ENCODE measurements around the gene MPZL1. TPM values are rescaled to one million over a fixed set of nuclear protein-coding genes. Genes with fewer than 3 reads are reported as not detected.

The MPZL1 gene
- total RNA-seq, 2 donors from 2014 or later: 17.2 to 20.9 TPM

DNA sequence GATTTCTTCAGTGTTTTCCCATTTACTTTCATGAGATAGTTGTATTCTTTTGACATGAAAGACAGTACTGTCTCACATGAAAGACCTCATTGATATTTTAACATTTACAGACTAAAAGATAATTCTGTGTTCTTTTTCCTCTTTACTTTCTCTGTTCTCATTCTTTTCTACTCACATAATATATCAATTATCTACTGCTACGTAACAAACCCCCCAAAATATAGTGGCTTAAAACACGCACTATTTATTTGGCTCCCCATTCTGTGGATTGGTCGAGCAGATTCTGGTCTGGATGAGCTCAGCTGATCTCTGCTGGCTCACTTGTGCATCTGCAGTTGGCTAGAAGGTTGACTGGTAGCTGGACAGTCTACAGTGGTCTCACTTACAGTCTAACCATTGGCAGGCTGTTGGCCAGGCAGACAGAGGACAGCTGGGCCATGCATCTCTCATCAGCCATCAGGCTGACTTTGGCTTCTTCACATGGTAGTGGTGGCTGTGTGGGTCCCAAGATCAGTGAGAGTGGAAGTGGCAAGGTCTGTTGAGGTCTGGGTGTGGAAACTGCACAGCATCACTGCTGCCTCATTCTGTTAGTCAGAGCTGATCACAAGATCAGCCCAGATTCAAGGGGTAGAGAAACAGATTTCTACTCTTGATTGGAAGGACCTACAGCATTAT, 63.2 kb downstream of the MPZL1 start:
- Mint-ChIP-seq H3K27ac (no peak overlapping the region), H3K9me3 (peaks cover 0 to 6% of the 10 kb centered on the region in 2 donors)
- ATAC-seq (replicated peaks in 1 of 2): peak; percentile 62 to 76

DNA sequence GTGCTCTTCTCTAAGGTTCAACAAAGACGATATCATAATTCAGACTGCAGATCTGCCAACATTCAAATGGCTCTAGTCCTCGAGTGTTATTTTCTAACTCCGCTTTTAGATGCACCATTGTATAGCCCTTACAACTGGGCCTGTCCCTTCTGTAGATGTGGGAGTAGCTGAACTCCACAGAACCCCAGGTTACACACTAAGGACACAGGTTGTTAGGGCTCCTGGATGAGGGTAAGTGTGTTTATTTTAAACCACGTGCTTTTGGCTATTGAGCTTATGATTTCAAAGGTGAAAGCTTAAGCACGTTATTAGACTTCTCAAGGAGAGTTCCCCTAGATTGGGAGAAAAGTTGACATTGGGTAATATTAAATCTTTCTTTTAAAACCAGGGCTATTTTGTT, 64.7 kb downstream of the MPZL1 start:
- Mint-ChIP-seq H3K27me3 (ENCODE audit: low read depth) (no peaks in the 10 kb centered on the region), H3K36me3 (ENCODE audit: insufficient read depth in 2 of 2) (peaks cover 2 to 7% of the 10 kb centered on the region in 2 donors), H3K4me1 (ENCODE audit: low read depth) (no peaks in the 10 kb centered on the region), H3K27ac (no peak overlapping the region), H3K4me3 (no peak overlapping the region), H3K9me3 (no peaks in the 10 kb centered on the region)
- DNase-seq: no peak
- no peak for ATAC-seq (replicated peaks in 1 of 2)

More for the DNA sequence above, 63.2 kb downstream of the MPZL1 start:
- Mint-ChIP-seq H3K27me3 (ENCODE audit: low read depth) (no peaks in the 10 kb centered on the region), H3K4me1 (ENCODE audit: low read depth) (no peaks in the 10 kb centered on the region), H3K36me3 (ENCODE audit: insufficient read depth in 2 of 2) (peaks cover 2 to 9% of the 10 kb centered on the region in 2 donors), H3K4me3 (no peak overlapping the region)
- no peak for DNase-seq

DNA sequence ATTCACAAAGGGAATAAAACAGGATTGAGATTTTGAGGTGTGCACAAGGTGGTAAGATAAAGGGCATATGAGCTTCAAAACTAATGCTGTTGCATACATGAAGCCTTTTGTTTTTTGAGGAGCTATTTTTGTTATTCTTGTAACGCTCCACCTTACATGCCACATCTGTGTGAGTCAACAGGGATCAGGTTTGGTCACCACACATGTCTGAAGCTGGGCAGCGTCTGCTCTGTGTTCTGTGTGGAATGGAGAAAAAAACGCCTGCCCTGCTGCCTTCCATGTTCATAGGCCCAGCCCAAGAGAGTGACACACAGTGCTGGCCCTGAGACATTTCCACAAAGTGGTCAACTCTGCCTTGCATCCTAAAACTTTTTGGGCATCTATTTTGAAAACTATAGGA, 67.7 kb downstream of the MPZL1 start:
- peaks cover 3% of the 10 kb centered on the region for H3K4me1 Mint-ChIP-seq (ENCODE audit: low read depth)
- DNase-seq: no peak
- no peaks in the 10 kb centered on the region for H3K27me3 Mint-ChIP-seq (ENCODE audit: low read depth)
- peaks cover 2 to 5% of the 10 kb centered on the region in 2 donors for H3K36me3 Mint-ChIP-seq (ENCODE audit: insufficient read depth in 2 of 2)
- no peak overlapping the region for H3K4me3 Mint-ChIP-seq
- no peak overlapping the region for H3K27ac Mint-ChIP-seq
- peak in 1 of 2 donors; percentile 15 for ATAC-seq (replicated peaks in 1 of 2)
- no peaks in the 10 kb centered on the region for H3K9me3 Mint-ChIP-seq

DNA sequence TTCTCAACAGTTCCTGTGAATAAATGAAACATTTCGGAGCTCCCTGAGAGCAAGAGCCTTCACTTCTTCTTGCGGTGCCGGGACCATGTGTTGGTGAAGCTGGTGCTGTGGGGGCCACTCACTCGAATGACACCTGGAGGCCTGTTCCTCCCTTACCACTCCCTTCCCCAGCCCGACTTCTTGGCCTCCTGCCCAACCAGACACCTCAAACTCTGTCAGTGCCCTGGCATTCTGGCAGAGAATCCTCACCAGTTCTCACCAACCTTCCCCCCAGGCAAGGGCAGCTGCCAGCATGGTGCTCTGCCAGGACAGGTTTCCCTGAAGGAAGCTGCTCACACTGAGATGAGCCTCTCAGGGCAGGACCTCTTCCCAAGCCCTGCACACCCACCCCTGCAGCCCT, 68.3 kb downstream of the MPZL1 start:
- DNase-seq: no peak
- Mint-ChIP-seq H3K27ac (no peak overlapping the region), H3K27me3 (ENCODE audit: low read depth) (no peaks in the 10 kb centered on the region), H3K4me3 (no peak overlapping the region), H3K36me3 (ENCODE audit: insufficient read depth in 2 of 2) (peaks cover 2 to 3% of the 10 kb centered on the region in 2 donors), H3K9me3 (no peaks in the 10 kb centered on the region), H3K4me1 (ENCODE audit: low read depth) (peaks cover 3% of the 10 kb centered on the region)
- ATAC-seq (replicated peaks in 1 of 2): no peak

DNA sequence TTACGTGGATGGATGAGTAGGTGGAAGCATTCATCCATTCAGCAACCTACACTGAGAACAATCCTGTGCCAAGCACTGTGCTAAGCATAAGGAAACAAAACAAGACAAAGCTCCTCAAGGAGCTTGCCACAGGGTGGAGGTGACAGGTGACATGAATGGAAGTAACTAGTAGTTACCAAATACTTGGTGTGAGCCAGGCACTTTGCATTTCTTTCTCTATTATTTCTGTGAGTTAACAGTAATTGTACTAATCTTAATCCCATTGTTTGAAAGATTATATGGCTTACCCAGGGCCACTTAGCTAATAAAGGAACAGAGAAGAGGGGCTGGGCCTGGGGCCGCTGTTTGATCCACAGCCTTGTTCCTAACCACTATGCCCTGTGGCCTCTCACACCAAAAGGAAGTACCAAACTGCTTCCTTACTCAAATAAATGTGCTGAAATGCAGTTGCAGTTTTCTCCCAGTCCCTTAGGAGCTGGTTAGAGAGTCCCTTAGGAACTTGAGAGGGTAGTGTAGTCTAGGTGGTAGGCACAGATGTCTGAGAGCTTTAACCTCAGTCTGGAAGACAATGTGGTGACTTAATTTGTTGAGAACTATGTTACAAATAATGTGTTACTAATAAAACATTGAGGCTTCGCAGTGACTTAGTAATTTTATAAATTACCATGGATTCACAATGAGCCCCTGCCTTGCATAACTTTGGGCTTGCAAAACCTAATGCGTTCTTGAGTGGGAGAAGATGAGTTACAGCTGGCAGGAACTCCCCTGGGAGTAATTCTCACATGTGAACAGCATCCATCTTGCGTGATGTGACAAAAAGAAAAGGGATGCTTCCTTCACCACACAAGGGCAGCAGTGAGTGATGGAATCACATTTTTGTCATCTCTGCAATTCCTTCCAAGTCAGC, 69.8 kb downstream of the MPZL1 start:
- no peak for ATAC-seq (replicated peaks in 1 of 2)
- no peak overlapping the region for H3K4me3 Mint-ChIP-seq
- no peaks in the 10 kb centered on the region for H3K27me3 Mint-ChIP-seq (ENCODE audit: low read depth)
- no peak overlapping the region for H3K27ac Mint-ChIP-seq
- peaks cover 3% of the 10 kb centered on the region for H3K4me1 Mint-ChIP-seq (ENCODE audit: low read depth)
- DNase-seq: no peak
- no peaks in the 10 kb centered on the region for H3K9me3 Mint-ChIP-seq
- H3K36me3 Mint-ChIP-seq (ENCODE audit: insufficient read depth in 2 of 2): peaks cover 2% of the 10 kb centered on the region in 2 donors

DNA sequence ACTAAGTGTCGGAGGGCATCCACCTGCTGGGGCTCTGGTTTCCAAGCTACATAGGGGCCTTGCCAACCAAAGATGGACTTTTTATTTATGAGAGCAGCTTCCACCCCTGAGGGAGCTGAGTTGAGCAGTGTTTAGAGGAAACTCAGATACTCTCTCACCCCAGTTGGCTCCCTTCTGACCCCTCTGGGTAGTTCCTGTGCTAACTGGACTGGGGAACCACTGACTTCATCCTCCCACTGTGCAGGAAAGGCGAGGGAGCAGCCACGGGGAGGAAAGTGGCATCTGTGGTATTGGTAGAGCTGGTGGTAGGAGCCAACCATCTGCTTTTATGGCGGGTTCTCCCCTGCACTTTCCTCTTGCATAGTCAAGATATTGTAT, 70.4 kb downstream of the MPZL1 start:
- no peak overlapping the region for H3K4me3 Mint-ChIP-seq
- H3K27me3 Mint-ChIP-seq (ENCODE audit: low read depth): no peaks in the 10 kb centered on the region
- peaks cover 9% of the 10 kb centered on the region for H3K4me1 Mint-ChIP-seq (ENCODE audit: low read depth)
- no peaks in the 10 kb centered on the region for H3K9me3 Mint-ChIP-seq
- DNase-seq (no peak), ATAC-seq (replicated peaks in 1 of 2) (no peak)
- H3K27ac Mint-ChIP-seq: no peak overlapping the region
- H3K36me3 Mint-ChIP-seq (ENCODE audit: insufficient read depth in 2 of 2): peaks cover 2% of the 10 kb centered on the region in 2 donors

DNA sequence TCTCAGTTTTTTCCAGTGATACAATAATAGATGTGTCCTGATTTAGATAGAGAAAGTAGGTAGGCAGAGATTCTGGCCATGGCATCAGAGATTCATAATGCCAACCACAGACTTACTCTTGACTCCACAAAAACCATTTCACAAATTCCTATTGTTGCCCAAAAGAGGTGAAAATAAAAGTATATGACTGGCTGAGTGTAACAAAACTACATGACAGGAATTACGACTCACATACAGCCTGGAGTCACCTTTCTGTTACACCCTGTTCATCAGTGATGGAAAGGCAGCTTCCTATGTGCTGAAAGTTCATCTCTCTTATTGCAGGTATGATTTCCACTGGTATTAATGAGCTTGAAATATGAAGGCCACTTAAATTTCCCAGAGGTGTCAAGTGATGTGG, 72.3 kb downstream of the MPZL1 start:
- DNase-seq: no peak
- Mint-ChIP-seq H3K9me3 (no peaks in the 10 kb centered on the region), H3K27ac (no peak overlapping the region), H3K27me3 (ENCODE audit: low read depth) (no peaks in the 10 kb centered on the region), H3K4me1 (ENCODE audit: low read depth) (peaks cover 10% of the 10 kb centered on the region), H3K4me3 (no peak overlapping the region), H3K36me3 (ENCODE audit: insufficient read depth in 2 of 2) (no peaks in the 10 kb centered on the region)
- peak in 1 of 2 donors; percentile 47 for ATAC-seq (replicated peaks in 1 of 2)

DNA sequence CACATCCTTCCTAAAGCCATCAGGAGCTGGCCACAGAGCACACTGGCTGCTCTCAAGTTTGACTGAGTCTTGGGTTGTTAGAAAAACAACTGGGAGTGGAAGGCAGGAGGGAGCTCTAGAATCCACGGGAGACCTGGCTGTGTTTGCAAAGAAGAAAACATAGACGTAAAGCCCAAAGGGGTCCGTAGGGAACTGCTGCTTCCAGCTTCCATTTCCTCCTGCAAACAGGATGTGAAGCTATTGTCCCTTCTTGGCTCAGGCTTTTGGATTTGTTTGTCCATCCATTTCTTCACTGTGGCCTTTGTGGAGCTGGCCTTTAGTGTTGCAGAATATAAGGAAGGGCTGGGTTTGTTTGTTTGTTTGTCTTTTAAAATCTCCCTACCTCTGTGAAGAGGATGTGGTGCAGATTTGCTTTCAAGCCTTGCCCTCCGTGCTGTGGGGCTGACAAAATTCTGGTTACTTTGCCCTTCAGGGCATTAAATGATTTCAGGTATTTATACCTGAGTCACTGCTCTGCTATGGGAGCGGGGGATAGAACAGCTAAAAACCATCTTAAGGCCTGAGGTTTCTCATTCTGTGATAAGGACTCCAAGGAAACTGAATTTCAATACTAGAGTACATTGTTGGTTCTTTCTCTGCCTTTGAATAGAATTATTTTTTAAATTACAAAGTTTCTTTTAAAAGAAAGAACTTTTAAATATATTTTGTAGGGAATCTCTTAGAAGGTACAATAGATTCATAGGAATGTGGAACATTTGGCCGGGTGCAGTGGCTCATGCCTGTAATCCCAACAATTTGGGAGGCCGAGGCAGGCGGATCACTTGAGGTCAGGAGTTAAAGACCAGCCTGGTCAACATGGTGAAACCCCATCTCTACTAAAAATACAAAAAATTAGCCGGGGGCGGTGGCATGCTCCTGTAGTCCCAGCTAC, 74.3 kb downstream of the MPZL1 start:
- H3K9me3 Mint-ChIP-seq: no peaks in the 10 kb centered on the region
- H3K27ac Mint-ChIP-seq: no peak overlapping the region
- peaks cover 10% of the 10 kb centered on the region for H3K4me1 Mint-ChIP-seq (ENCODE audit: low read depth)
- no peak for DNase-seq
- no peak overlapping the region for H3K4me3 Mint-ChIP-seq
- ATAC-seq (replicated peaks in 1 of 2): no peak
- no peaks in the 10 kb centered on the region for H3K27me3 Mint-ChIP-seq (ENCODE audit: low read depth)
- H3K36me3 Mint-ChIP-seq (ENCODE audit: insufficient read depth in 2 of 2): no peaks in the 10 kb centered on the region

DNA sequence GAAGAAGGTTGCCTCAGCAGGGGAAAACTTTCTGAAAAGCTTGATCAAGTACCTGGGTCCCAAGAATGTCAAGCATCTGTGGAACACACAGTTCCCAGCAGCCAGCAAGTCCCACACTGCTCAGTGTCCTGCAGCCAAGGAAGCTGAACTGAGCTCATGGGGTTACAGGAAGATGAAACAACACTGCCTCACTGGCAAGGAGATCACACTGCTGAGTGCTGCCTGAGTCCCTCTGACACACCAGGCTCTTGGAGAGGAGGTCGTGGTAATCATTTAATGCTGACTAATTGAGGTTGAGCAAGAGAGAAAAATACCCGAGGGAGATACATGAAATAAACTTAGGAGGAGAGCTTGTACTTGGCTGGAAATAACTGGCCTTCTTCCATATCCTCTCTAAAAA, 75.2 kb downstream of the MPZL1 start:
- H3K27ac Mint-ChIP-seq: peak overlapping the region; percentile 39
- peak in 1 of 2 donors; percentile 16 for DNase-seq
- no peaks in the 10 kb centered on the region for H3K27me3 Mint-ChIP-seq (ENCODE audit: low read depth)
- no peaks in the 10 kb centered on the region for H3K9me3 Mint-ChIP-seq
- ATAC-seq (replicated peaks in 1 of 2): peak; percentile 68 to 89
- H3K36me3 Mint-ChIP-seq (ENCODE audit: insufficient read depth in 2 of 2): no peaks in the 10 kb centered on the region
- no peak overlapping the region for H3K4me3 Mint-ChIP-seq
- peaks cover 10% of the 10 kb centered on the region for H3K4me1 Mint-ChIP-seq (ENCODE audit: low read depth)

DNA sequence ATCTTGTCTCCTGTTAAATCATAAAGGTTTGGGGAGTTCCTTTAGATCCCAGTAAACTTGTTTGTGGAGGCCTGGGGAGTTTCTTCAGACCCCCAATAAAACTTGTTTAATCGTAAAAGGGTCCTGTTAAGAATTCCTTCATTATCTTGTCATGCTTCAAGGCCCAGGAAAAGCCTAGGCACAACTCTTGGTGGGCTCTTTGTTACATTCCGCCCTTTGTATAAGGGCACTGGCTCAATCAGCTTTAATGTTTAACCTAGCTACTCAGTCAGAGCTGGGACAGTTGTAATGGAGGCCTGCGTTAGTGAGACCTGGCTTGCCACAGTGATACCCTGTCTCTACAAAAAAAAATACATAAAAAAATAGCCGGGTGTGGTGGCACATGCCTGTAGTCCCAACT, 77.2 kb downstream of the MPZL1 start:
- Mint-ChIP-seq H3K27ac (no peak overlapping the region), H3K27me3 (ENCODE audit: low read depth) (no peaks in the 10 kb centered on the region), H3K4me3 (no peak overlapping the region), H3K4me1 (ENCODE audit: low read depth) (peaks cover 18% of the 10 kb centered on the region), H3K36me3 (ENCODE audit: insufficient read depth in 2 of 2) (no peaks in the 10 kb centered on the region), H3K9me3 (no peaks in the 10 kb centered on the region)
- DNase-seq (no peak), ATAC-seq (replicated peaks in 1 of 2) (no peak)

DNA sequence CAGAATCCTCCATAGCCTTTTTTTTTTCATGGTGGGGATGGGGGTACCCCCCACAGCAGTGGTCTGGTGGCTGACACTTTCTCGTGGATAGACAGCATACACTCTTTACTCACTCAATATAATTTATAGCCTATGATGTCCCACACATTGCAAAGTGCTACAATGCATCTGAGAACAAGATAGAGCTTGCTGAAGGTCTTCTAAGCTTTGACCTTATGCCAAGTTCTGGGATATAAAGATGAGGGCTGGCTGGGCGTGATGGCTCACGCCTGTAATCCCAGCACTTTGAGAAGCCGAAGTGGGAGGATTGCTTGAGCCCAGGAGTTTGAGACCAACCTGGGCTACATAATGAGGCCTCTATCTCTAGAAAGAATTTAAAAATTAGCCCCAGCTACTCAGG, 78.0 kb downstream of the MPZL1 start:
- Mint-ChIP-seq H3K9me3 (no peaks in the 10 kb centered on the region), H3K27ac (no peak overlapping the region), H3K4me1 (ENCODE audit: low read depth) (peaks cover 24% of the 10 kb centered on the region), H3K36me3 (ENCODE audit: insufficient read depth in 2 of 2) (no peaks in the 10 kb centered on the region), H3K27me3 (ENCODE audit: low read depth) (no peaks in the 10 kb centered on the region), H3K4me3 (no peak overlapping the region)
- DNase-seq: no peak
- ATAC-seq (replicated peaks in 1 of 2): no peak

DNA sequence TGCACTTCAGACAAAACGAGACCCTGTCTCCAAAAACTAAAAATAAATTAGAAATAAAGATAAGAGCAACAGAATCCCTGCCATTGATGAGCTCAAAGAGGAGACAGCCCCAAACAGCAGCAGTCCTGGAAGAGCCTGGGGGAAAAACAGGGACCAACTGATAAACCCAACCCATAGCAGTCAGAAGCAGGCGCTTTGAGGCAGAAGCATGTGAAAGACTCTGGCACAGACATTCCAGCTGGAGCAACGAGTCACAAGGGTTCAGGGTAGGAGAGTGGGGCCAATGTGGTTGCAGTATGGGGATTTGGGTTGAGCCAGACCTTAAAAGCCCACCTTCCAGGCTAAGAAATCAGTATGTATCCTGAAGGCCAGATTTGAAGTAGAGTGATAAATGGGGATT, 78.5 kb downstream of the MPZL1 start:
- DNase-seq (no peak), ATAC-seq (replicated peaks in 1 of 2) (no peak)
- no peaks in the 10 kb centered on the region for H3K27me3 Mint-ChIP-seq (ENCODE audit: low read depth)
- H3K9me3 Mint-ChIP-seq: no peaks in the 10 kb centered on the region
- no peaks in the 10 kb centered on the region for H3K36me3 Mint-ChIP-seq (ENCODE audit: insufficient read depth in 2 of 2)
- H3K4me3 Mint-ChIP-seq: no peak overlapping the region
- no peak overlapping the region for H3K27ac Mint-ChIP-seq
- peaks cover 29% of the 10 kb centered on the region for H3K4me1 Mint-ChIP-seq (ENCODE audit: low read depth)

DNA sequence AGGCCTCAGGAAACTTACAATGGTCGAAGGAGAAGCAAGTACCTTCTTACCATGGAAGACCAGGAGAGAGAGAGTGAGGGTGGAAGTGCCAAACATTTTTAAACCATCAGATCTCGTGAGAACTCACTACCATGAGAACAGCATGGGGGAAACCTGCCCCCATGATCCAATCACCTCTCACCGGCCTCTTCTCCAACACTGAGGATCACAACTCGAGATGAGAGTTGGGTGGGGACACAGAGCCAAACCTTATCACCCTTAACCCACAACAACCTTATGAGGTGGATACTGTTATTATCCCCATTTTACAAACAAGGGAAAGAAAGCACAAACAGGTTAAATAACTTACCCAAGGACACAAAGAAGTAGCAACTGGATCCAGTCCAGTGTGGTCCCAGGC, 80.5 kb downstream of the MPZL1 start:
- H3K36me3 Mint-ChIP-seq (ENCODE audit: insufficient read depth in 2 of 2): peaks cover 0 to 2% of the 10 kb centered on the region in 2 donors
- H3K27ac Mint-ChIP-seq: no peak overlapping the region
- peaks cover 27% of the 10 kb centered on the region for H3K4me1 Mint-ChIP-seq (ENCODE audit: low read depth)
- DNase-seq (no peak), ATAC-seq (replicated peaks in 1 of 2) (no peak)
- H3K9me3 Mint-ChIP-seq: no peaks in the 10 kb centered on the region
- H3K4me3 Mint-ChIP-seq: no peak overlapping the region
- no peaks in the 10 kb centered on the region for H3K27me3 Mint-ChIP-seq (ENCODE audit: low read depth)
